Type B pancreatic cell (in vitro differentiated cells): ENCODE data around the gene SNCAIP. TPM values are rescaled to one million over a fixed set of nuclear protein-coding genes. Genes with fewer than 3 reads are reported as not detected.
A peak's percentile ranks its signal among the peaks of the same experiment; 100 is the strongest.

Experiments
- DNase-seq: peaks from one replicate; pipeline ENCODE4 v3.0.0; 2021; ENCODE audit warnings: mixed read lengths; ENCODE audit not compliant: unreplicated experiment; ENCODE audit errors: extremely low spot score
- H3K27ac Mint-ChIP-seq: 2 replicates; pipeline ENCODE4 v1.8.0; 2021; ENCODE audit warnings: mild to moderate bottlenecking, mixed read lengths
- H3K27me3 Mint-ChIP-seq: 2 replicates; pipeline ENCODE4 v1.8.0; 2021; ENCODE audit warnings: mixed read lengths
- H3K36me3 Mint-ChIP-seq: 2 replicates; pipeline ENCODE4 v1.8.0; 2021; ENCODE audit warnings: mixed read lengths
- H3K4me1 Mint-ChIP-seq: one replicate; pipeline ENCODE4 v1.8.0; 2021; ENCODE audit warnings: mixed read lengths; ENCODE audit not compliant: unreplicated experiment
- H3K4me3 Mint-ChIP-seq: 2 replicates; pipeline ENCODE4 v1.8.0; 2021; ENCODE audit warnings: mild to moderate bottlenecking, mixed read lengths
- H3K9me3 Mint-ChIP-seq: 2 replicates; pipeline ENCODE4 v1.8.0; 2021; ENCODE audit warnings: mixed read lengths
- CTCF ChIP-seq: fragments of 200-600 bp; sonication (generic); conservative IDR thresholded peaks from 2 replicates; pipeline ENCODE4 v1.5.0; 2021; ENCODE audit warnings: antibody characterized with exemption, mild to moderate bottlenecking
- total RNA-seq: library from RNA; stranded (reverse); gene quantifications from 2 replicates; pipeline ENCODE4 v1.2.1, GENCODE V29; 2021; ENCODE audit warnings: low replicate concordance

The SNCAIP gene
- total RNA-seq, 1 donor from 2014 or later, result 31.6 TPM

- Mint-ChIP-seq H3K9me3 (peaks cover 7% of the 10 kb centered on the region), H3K27ac (no peak overlapping the region), H3K4me3 (no peak overlapping the region), H3K4me1 (peaks cover 4% of the 10 kb centered on the region), H3K36me3 (peaks cover 42% of the 10 kb centered on the region), H3K27me3 (no peaks in the 10 kb centered on the region)
- no peak for TF ChIP-seq CTCF
- no peak for DNase-seq
Observed at GRCh38 chr5:122454541-122454940, 142.5 kb downstream of the SNCAIP start.

GRCh38 chr5:122455939-122456338 lies 143.9 kb downstream of the SNCAIP start:
- peaks cover 7% of the 10 kb centered on the region for H3K9me3 Mint-ChIP-seq
- peaks cover 4% of the 10 kb centered on the region for H3K4me1 Mint-ChIP-seq
- no peak overlapping the region for H3K4me3 Mint-ChIP-seq
- no peaks in the 10 kb centered on the region for H3K27me3 Mint-ChIP-seq
- peaks cover 38% of the 10 kb centered on the region for H3K36me3 Mint-ChIP-seq
- no peak for TF ChIP-seq CTCF
- H3K27ac Mint-ChIP-seq, result no peak overlapping the region
- no peak for DNase-seq

- no peak for TF ChIP-seq CTCF
- no peak overlapping the region for H3K27ac Mint-ChIP-seq
- H3K4me3 Mint-ChIP-seq, result no peak overlapping the region
- H3K27me3 Mint-ChIP-seq, result no peaks in the 10 kb centered on the region
- DNase-seq, result no peak
- H3K9me3 Mint-ChIP-seq, result peaks cover 7% of the 10 kb centered on the region
- peaks cover 28% of the 10 kb centered on the region for H3K36me3 Mint-ChIP-seq
- H3K4me1 Mint-ChIP-seq, result peaks cover 4% of the 10 kb centered on the region
Observed at GRCh38 chr5:122457178-122457826, 145.3 kb downstream of the SNCAIP start.

- Mint-ChIP-seq H3K27ac (no peak overlapping the region), H3K4me3 (no peak overlapping the region), H3K4me1 (peaks cover 4% of the 10 kb centered on the region), H3K9me3 (peaks cover 7% of the 10 kb centered on the region), H3K27me3 (no peaks in the 10 kb centered on the region), H3K36me3 (peaks cover 23% of the 10 kb centered on the region)
- TF ChIP-seq CTCF, result peak; percentile 68
- DNase-seq, result no peak
Observed at GRCh38 chr5:122458278-122458872, 146.3 kb downstream of the SNCAIP start.

GRCh38 chr5:122462486-122462885 lies 150.4 kb downstream of the SNCAIP start:
- Mint-ChIP-seq H3K27ac (no peak overlapping the region), H3K27me3 (no peaks in the 10 kb centered on the region), H3K36me3 (peaks cover 18% of the 10 kb centered on the region), H3K4me3 (no peak overlapping the region), H3K4me1 (peaks cover 9% of the 10 kb centered on the region), H3K9me3 (peaks cover 7% of the 10 kb centered on the region)
- TF ChIP-seq CTCF, result no peak
- no peak for DNase-seq
